H9 (cell line): Measurements from ENCODE around the gene GPR146. TPM values are rescaled to one million over a fixed set of nuclear protein-coding genes. Genes with fewer than 3 reads are reported as not detected.
A peak's percentile ranks its signal among the peaks of the same experiment; 100 is the strongest.

Source experiments
- DNase-seq: peaks from one replicate; pipeline ENCODE4 v3.0.0-alpha.2; 2017
- H2AFZ ChIP-seq: one replicate; pipeline ENCODE4 v1.6.1; 2013; ENCODE audit warnings: mild to moderate bottlenecking, low read length, control low read depth, moderate library complexity
- H2AK5ac ChIP-seq: 2 replicates; pipeline ENCODE4 v1.6.1; 2013; ENCODE audit warnings: low read length, control low read depth, mixed read lengths; ENCODE audit not compliant: insufficient read length
- H2BK120ac ChIP-seq: one replicate; pipeline ENCODE4 v1.6.1; 2013; ENCODE audit warnings: low read depth, mild to moderate bottlenecking, low read length, control low read depth, inconsistent platforms; ENCODE audit not compliant: poor library complexity, severe bottlenecking
- H2BK12ac ChIP-seq: 2 replicates; pipeline ENCODE4 v1.6.1; 2013; ENCODE audit warnings: low read length, control low read depth, mixed read lengths, low read depth; ENCODE audit not compliant: insufficient read length
- H2BK15ac ChIP-seq: 2 replicates; pipeline ENCODE4 v1.6.1; 2013; ENCODE audit warnings: low read depth, low read length, control low read depth
- H2BK20ac ChIP-seq: one replicate; pipeline ENCODE4 v1.6.1; 2013; ENCODE audit warnings: low read depth, mild to moderate bottlenecking, low read length, control low read depth, inconsistent platforms; ENCODE audit not compliant: poor library complexity, severe bottlenecking
- H2BK5ac ChIP-seq: 2 replicates; pipeline ENCODE4 v1.6.1; 2013; ENCODE audit warnings: low read length, control low read depth, mixed read lengths; ENCODE audit not compliant: insufficient read length
- H3K14ac ChIP-seq: 2 replicates; pipeline ENCODE4 v1.6.1; 2013; ENCODE audit warnings: low read length, control low read depth; ENCODE audit not compliant: insufficient read depth
- H3K18ac ChIP-seq: 2 replicates; pipeline ENCODE4 v1.6.1; 2013; ENCODE audit warnings: low read depth, mild to moderate bottlenecking, mixed read lengths, low read length, control low read depth; ENCODE audit not compliant: insufficient read length
- H3K23ac ChIP-seq: 2 replicates; pipeline ENCODE4 v1.6.1; 2013; ENCODE audit warnings: low read length, control low read depth, mixed read lengths, low read depth; ENCODE audit not compliant: insufficient read length
- H3K23me2 ChIP-seq: 2 replicates; pipeline ENCODE4 v1.6.1; 2013; ENCODE audit warnings: low read depth, mild to moderate bottlenecking, mixed read lengths, low read length, control low read depth; ENCODE audit not compliant: insufficient read length, poor library complexity, severe bottlenecking
- H3K27ac ChIP-seq: 2 replicates; pipeline ENCODE4 v1.5.1; 2013; ENCODE audit warnings: low read length, control low read depth, mixed read lengths, low read depth; ENCODE audit not compliant: insufficient read length
- H3K27me3 ChIP-seq: 2 replicates; pipeline ENCODE4 v1.6.1; 2013; ENCODE audit warnings: low read length, control low read depth, inconsistent platforms; ENCODE audit not compliant: insufficient read depth
- H3K4ac ChIP-seq: 2 replicates; pipeline ENCODE4 v1.6.1; 2013; ENCODE audit warnings: low read depth, mild to moderate bottlenecking, control low read depth, inconsistent platforms, low read length, moderate library complexity
- H3K4me1 ChIP-seq: 2 replicates; pipeline ENCODE4 v1.6.1; 2013; ENCODE audit warnings: low read length, control low read depth, inconsistent platforms; ENCODE audit not compliant: insufficient read depth
- H3K4me2 ChIP-seq: 2 replicates; pipeline ENCODE4 v1.6.1; 2013; ENCODE audit warnings: low read length, control low read depth, mixed read lengths; ENCODE audit not compliant: insufficient read length, insufficient read depth
- H3K56ac ChIP-seq: 2 replicates; pipeline ENCODE4 v1.6.1; 2013; ENCODE audit warnings: low read depth, mild to moderate bottlenecking, mixed read lengths, low read length, control low read depth; ENCODE audit not compliant: insufficient read length
- H3K79me1 ChIP-seq: 2 replicates; pipeline ENCODE4 v1.6.1; 2013; ENCODE audit warnings: low read depth, mild to moderate bottlenecking, moderate library complexity, low read length, control low read depth, inconsistent platforms; ENCODE audit not compliant: insufficient read depth, poor library complexity, severe bottlenecking
- H3K79me2 ChIP-seq: 2 replicates; pipeline ENCODE4 v1.6.1; 2013; ENCODE audit warnings: low read length, control low read depth, inconsistent platforms; ENCODE audit not compliant: insufficient read depth
- H3K9ac ChIP-seq: 2 replicates; pipeline ENCODE4 v1.6.1; 2013; ENCODE audit warnings: low read length, control low read depth, mixed read lengths; ENCODE audit not compliant: insufficient read length; ENCODE audit errors: extremely low read depth
- H3K9me3 ChIP-seq: one replicate; pipeline ENCODE4 v1.6.1; 2013; ENCODE audit warnings: low read depth, low read length, inconsistent platforms; ENCODE audit not compliant: control insufficient read depth
- H3T11ph ChIP-seq: one replicate; pipeline ENCODE4 v1.6.1; 2013; ENCODE audit warnings: mild to moderate bottlenecking, low read length, control low read depth, inconsistent platforms
- H4K20me1 ChIP-seq: one replicate; pipeline ENCODE4 v1.6.1; 2013; ENCODE audit not compliant: control insufficient read depth, insufficient read length, insufficient read depth
- H4K5ac ChIP-seq: 2 replicates; pipeline ENCODE4 v1.6.1; 2013; ENCODE audit warnings: low read depth, mild to moderate bottlenecking, mixed read lengths, low read length, control low read depth; ENCODE audit not compliant: insufficient read length
- H4K8ac ChIP-seq: replicated peaks from 2 replicates; pipeline ENCODE4 v1.6.1; 2013; ENCODE audit warnings: low read length, control low read depth, mixed read lengths, low read depth; ENCODE audit not compliant: insufficient read length
- H4K91ac ChIP-seq: 2 replicates; pipeline ENCODE4 v1.6.1; 2013; ENCODE audit warnings: low read depth, mild to moderate bottlenecking, moderate library complexity, mixed read lengths, low read length, control low read depth; ENCODE audit not compliant: insufficient read length
- H3K27ac Mint-ChIP-seq, 3 experiments: 2 replicates in 2 of 3; 3 replicates in 1 of 3; pipeline ENCODE4 v1.8.0; 2020 to 2021; ENCODE audit warnings: mixed read lengths in 3 of 3, mild to moderate bottlenecking in 1 of 3, moderate library complexity in 1 of 3
- H3K27me3 Mint-ChIP-seq: 2 replicates; pipeline ENCODE4 v1.8.0; 2021; ENCODE audit warnings: low read depth, mild to moderate bottlenecking, moderate library complexity, mixed read lengths
- H3K36me3 Mint-ChIP-seq, 3 experiments: 2 replicates in 2 of 3; 3 replicates in 1 of 3; pipeline ENCODE4 v1.8.0; 2020 to 2021; ENCODE audit warnings: low read depth in 3 of 3, mixed read lengths in 3 of 3; ENCODE audit not compliant: insufficient read depth in 1 of 3
- H3K4me1 Mint-ChIP-seq, 2 experiments: 2 replicates each; pipeline ENCODE4 v1.8.0; 2020; ENCODE audit warnings: mixed read lengths in 2 of 2
- H3K4me3 Mint-ChIP-seq, 2 experiments: 2 replicates in 1 of 2; 3 replicates in 1 of 2; pipeline ENCODE4 v1.8.0; 2020 to 2021; ENCODE audit warnings: mild to moderate bottlenecking in 2 of 2, mixed read lengths in 2 of 2, moderate library complexity in 1 of 2
- H3K9me3 Mint-ChIP-seq, 2 experiments: 2 replicates in 1 of 2; 3 replicates in 1 of 2; pipeline ENCODE4 v1.8.0; 2020; ENCODE audit warnings: mild to moderate bottlenecking in 2 of 2, mixed read lengths in 2 of 2, moderate library complexity in 1 of 2
- WGBS: extraction: QIAGEN DNeasy Blood & Tissue Kit; methylation state at CpG from one replicate; pipeline ENCODE4 v1.1.7; 2013; ENCODE audit warnings: missing lambda C conversion rate, low lambda C conversion rate, mixed read lengths; ENCODE audit not compliant: insufficient read length; ENCODE audit errors: extremely low coverage; 5-methylcytosine and 5-hydroxymethylcytosine counted together
- total RNA-seq: library from RNA; stranded (reverse); gene quantifications from 2 replicates; pipeline ENCODE4 v1.2.1, GENCODE V29; 2021
- TF ChIP-seq, protein P1 (sequence below): fragments of 200-600 bp; sonication (generic); conservative IDR thresholded peaks from 3 replicates; pipeline ENCODE4 v1.8.0; 2021; ENCODE audit warnings: antibody characterized with exemption, mild to moderate bottlenecking

Gene GPR146
- total RNA-seq, 1 experiment from 2014 or later, result 1.4 TPM

- WGBS, result no CpG with 5 or more reads among the region's 6 CpGs
- Histone ChIP-seq H3K23ac (no peak overlapping the region), H2BK12ac (no peak overlapping the region), H3K9ac (no peak overlapping the region), H3K4me1 (peaks cover 2% of the 10 kb centered on the region; the same call in 1 of the 2 replicates), H2BK120ac (no peak overlapping the region), H3K9me3 (no peaks in the 10 kb centered on the region), H2BK20ac (no peak overlapping the region), H2BK5ac (no peak overlapping the region), H3K4me2 (peak overlapping the region; percentile 36), H3K18ac (no peak overlapping the region), H2BK15ac (no peak overlapping the region), H3K23me2 (peaks cover 3% of the 10 kb centered on the region), H4K20me1 (peaks cover 5% of the 10 kb centered on the region), H2AFZ (no peak overlapping the region), H3K27me3 (no peaks in the 10 kb centered on the region), H3T11ph (no peak overlapping the region), H3K14ac (no peak overlapping the region), H4K91ac (no peak overlapping the region), H2AK5ac (no peak overlapping the region), H3K27ac (no peak overlapping the region), H3K4ac (no peak overlapping the region), H4K8ac (no peak overlapping the region), H3K79me1 (no peaks in the 10 kb centered on the region), H3K56ac (no peak overlapping the region), H3K79me2 (no peaks in the 10 kb centered on the region), H4K5ac (no peak overlapping the region)
- peaks cover 20 to 22% of the 10 kb centered on the region in 2 experiments for H3K4me1 Mint-ChIP-seq
- peak overlapping the region in 1 of 2 experiments; percentile 74; a peak in 1 of 5 replicates for H3K4me3 Mint-ChIP-seq
- no peaks in the 10 kb centered on the region for H3K9me3 Mint-ChIP-seq
- no peak overlapping the region for H3K27ac Mint-ChIP-seq
- no peaks in the 10 kb centered on the region for H3K27me3 Mint-ChIP-seq
- no peak for DNase-seq
- TF ChIP-seq, protein P1, sequence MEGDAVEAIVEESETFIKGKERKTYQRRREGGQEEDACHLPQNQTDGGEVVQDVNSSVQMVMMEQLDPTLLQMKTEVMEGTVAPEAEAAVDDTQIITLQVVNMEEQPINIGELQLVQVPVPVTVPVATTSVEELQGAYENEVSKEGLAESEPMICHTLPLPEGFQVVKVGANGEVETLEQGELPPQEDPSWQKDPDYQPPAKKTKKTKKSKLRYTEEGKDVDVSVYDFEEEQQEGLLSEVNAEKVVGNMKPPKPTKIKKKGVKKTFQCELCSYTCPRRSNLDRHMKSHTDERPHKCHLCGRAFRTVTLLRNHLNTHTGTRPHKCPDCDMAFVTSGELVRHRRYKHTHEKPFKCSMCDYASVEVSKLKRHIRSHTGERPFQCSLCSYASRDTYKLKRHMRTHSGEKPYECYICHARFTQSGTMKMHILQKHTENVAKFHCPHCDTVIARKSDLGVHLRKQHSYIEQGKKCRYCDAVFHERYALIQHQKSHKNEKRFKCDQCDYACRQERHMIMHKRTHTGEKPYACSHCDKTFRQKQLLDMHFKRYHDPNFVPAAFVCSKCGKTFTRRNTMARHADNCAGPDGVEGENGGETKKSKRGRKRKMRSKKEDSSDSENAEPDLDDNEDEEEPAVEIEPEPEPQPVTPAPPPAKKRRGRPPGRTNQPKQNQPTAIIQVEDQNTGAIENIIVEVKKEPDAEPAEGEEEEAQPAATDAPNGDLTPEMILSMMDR, result no peak
- peaks cover 0 to 8% (median 7%) of the 10 kb centered on the region in 3 experiments; a peak in 5 of 7 replicates for H3K36me3 Mint-ChIP-seq
Measured at GRCh38 chr7:1087465-1087814, 43.1 kb downstream of the GPR146 start.
